Keratinocyte (primary cell): ENCODE results near the gene SYNGR1. TPM values are rescaled to one million over a fixed set of nuclear protein-coding genes. Genes with fewer than 3 reads are reported as not detected.

Experiments
- DNase-seq: peaks from one replicate; pipeline ENCODE4 v3.0.0-alpha.2; 2011; ENCODE audit warnings: low read depth, missing footprints, low spot score
- FAIRE-seq: peaks from 2 replicates; lab custom pipeline; 2011; peaks lifted over from hg19 to GRCh38; lab: Jason Lieb, UNC
- H2AFZ ChIP-seq: 2 replicates; pipeline ENCODE4 v1.6.0; 2012; ENCODE audit warnings: low read length, control low read depth, inconsistent platforms; ENCODE audit not compliant: control insufficient read depth
- H3K27ac ChIP-seq: 2 replicates; pipeline ENCODE4 v1.5.1; 2011; ENCODE audit warnings: low read length; ENCODE audit not compliant: control insufficient read depth, insufficient read depth
- H3K27me3 ChIP-seq: 3 replicates; pipeline ENCODE4 v1.6.0; 2011; ENCODE audit warnings: low read length; ENCODE audit not compliant: control insufficient read depth, insufficient read depth; ENCODE audit errors: extremely low read depth
- H3K36me3 ChIP-seq, 2 experiments: 2 replicates in 1 of 2; 3 replicates in 1 of 2; pipeline ENCODE4 v1.5.1; 2011; ENCODE audit warnings: low read length in 2 of 2, mild to moderate bottlenecking in 1 of 2; ENCODE audit not compliant: control insufficient read depth in 2 of 2, insufficient read depth in 2 of 2; ENCODE audit errors: extremely low read depth in 1 of 2
- H3K4me1 ChIP-seq: 3 replicates; pipeline ENCODE4 v1.5.1; 2011; ENCODE audit warnings: low read length; ENCODE audit not compliant: control insufficient read depth, insufficient read depth; ENCODE audit errors: extremely low read depth
- H3K4me2 ChIP-seq: 3 replicates; pipeline ENCODE4 v1.6.0; 2011; ENCODE audit warnings: low read depth, low read length; ENCODE audit not compliant: control insufficient read depth, insufficient read depth; ENCODE audit errors: extremely low read depth
- H3K4me3 ChIP-seq, 3 experiments: fragments of 200-600 bp in 1 of 3; sonication (generic) in 1 of 3; 2 replicates in 2 of 3; 3 replicates in 1 of 3; pipeline ENCODE4 v1.5.1; 2011 to 2016; ENCODE audit warnings: low read length in 3 of 3, mild to moderate bottlenecking in 3 of 3, control low read depth in 2 of 3, inconsistent platforms in 1 of 3, low read depth in 1 of 3, mixed read lengths in 1 of 3, mixed run types in 1 of 3, moderate library complexity in 1 of 3; ENCODE audit not compliant: control insufficient read depth in 2 of 3, insufficient read depth in 2 of 3; ENCODE audit errors: extremely low read depth in 1 of 3
- H3K79me2 ChIP-seq: 2 replicates; pipeline ENCODE4 v1.6.0; 2012; ENCODE audit warnings: low read length; ENCODE audit not compliant: control insufficient read depth, insufficient read depth
- H3K9ac ChIP-seq: 3 replicates; pipeline ENCODE4 v1.6.0; 2011; ENCODE audit warnings: low read length; ENCODE audit not compliant: control insufficient read depth, insufficient read depth; ENCODE audit errors: extremely low read depth
- H3K9me1 ChIP-seq: 3 replicates; pipeline ENCODE4 v1.6.0; 2011; ENCODE audit warnings: low read length; ENCODE audit not compliant: control insufficient read depth, insufficient read depth; ENCODE audit errors: extremely low read depth
- H3K9me3 ChIP-seq: 2 replicates; pipeline ENCODE4 v1.5.1; 2012; ENCODE audit warnings: low read depth, low read length; ENCODE audit not compliant: control insufficient read depth
- H4K20me1 ChIP-seq: 3 replicates; pipeline ENCODE4 v1.6.0; 2011; ENCODE audit warnings: low read length; ENCODE audit not compliant: control insufficient read depth, insufficient read depth; ENCODE audit errors: extremely low read depth
- EZH2 ChIP-seq: IDR thresholded peaks from one replicate; pipeline ENCODE4 v1.6.1; 2012; ENCODE audit warnings: inconsistent platforms, mild to moderate bottlenecking, low read length, moderate library complexity
- dilution Hi-C: fragments of 300-500 bp; cut with MboI; formaldehyde crosslinking; loops from one replicate; pipeline ENCODE4 v1.7.0; 2020; ENCODE audit warnings: low sequenced_read_pairs; ENCODE audit not compliant: extremely low pct_ligation_motif_present
- polyA plus RNA-seq, 5 experiments: library from polyadenylated mRNA; depleted of rRNA in 3 of 5; stranded (reverse) in 3 of 5; stranded (forward) in 1 of 5; unstranded in 1 of 5; fragments of >200 nt; gene quantifications; 1 replicate in 1 of 5; 2 replicates in 3 of 5; 3 replicates in 1 of 5; pipeline versions ENCODE4 v1.2.1 to v1.2.3, GENCODE V29; 2011 to 2012; ENCODE audit warnings: missing spikeins in 2 of 5, low read depth in 1 of 5, low replicate concordance in 1 of 5
- TF ChIP-seq, protein P1 (sequence below), 3 experiments: IDR thresholded peaks in 1 of 3; conservative IDR thresholded peaks in 1 of 3; optimal IDR thresholded peaks in 1 of 3; 2 replicates in 2 of 3; 3 replicates in 1 of 3; pipeline versions ENCODE3 to v1.5.1; 2011; ENCODE audit warnings: low read length in 3 of 3, mild to moderate bottlenecking in 3 of 3, moderate library complexity in 2 of 3, control low read depth in 1 of 3, inconsistent platforms in 1 of 3; ENCODE audit not compliant: insufficient read depth in 2 of 3; ENCODE audit errors: extremely low read depth in 1 of 3

The SYNGR1 gene
- polyA plus RNA-seq, 1 donor (not counting 4 experiments of a cell fraction or from before 2014, with no cell fraction given) = 0.63 TPM

- H3K27ac ChIP-seq = no peak overlapping the region
Observed at GRCh38 chr22:39350757-39351688, 1.2 kb downstream of the SYNGR1 start.

GRCh38 chr22:39351689-39352214, 2.0 kb downstream of the SYNGR1 start:
- Histone ChIP-seq H3K9me1 (no peaks in the 10 kb centered on the region), H3K79me2 (no peaks in the 10 kb centered on the region), H4K20me1 (peaks cover 4% of the 10 kb centered on the region), H3K9me3 (no peaks in the 10 kb centered on the region), H3K4me3 (no peak overlapping the region), H3K27me3 (peaks cover 6% of the 10 kb centered on the region), H2AFZ (no peak overlapping the region), H3K4me1 (peaks cover 29% of the 10 kb centered on the region), H3K4me2 (peak overlapping the region; percentile 2), H3K9ac (no peak overlapping the region), H3K27ac (no peak overlapping the region), H3K36me3 (no peaks in the 10 kb centered on the region)
- TF ChIP-seq, protein P1, sequence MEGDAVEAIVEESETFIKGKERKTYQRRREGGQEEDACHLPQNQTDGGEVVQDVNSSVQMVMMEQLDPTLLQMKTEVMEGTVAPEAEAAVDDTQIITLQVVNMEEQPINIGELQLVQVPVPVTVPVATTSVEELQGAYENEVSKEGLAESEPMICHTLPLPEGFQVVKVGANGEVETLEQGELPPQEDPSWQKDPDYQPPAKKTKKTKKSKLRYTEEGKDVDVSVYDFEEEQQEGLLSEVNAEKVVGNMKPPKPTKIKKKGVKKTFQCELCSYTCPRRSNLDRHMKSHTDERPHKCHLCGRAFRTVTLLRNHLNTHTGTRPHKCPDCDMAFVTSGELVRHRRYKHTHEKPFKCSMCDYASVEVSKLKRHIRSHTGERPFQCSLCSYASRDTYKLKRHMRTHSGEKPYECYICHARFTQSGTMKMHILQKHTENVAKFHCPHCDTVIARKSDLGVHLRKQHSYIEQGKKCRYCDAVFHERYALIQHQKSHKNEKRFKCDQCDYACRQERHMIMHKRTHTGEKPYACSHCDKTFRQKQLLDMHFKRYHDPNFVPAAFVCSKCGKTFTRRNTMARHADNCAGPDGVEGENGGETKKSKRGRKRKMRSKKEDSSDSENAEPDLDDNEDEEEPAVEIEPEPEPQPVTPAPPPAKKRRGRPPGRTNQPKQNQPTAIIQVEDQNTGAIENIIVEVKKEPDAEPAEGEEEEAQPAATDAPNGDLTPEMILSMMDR (optimal IDR thresholded peaks at IDR 0.05 in 1 of 3, IDR thresholded peaks at IDR 0.05 in 1 of 3, conservative IDR thresholded peaks at IDR 0.05 in 1 of 3; ENCODE audit: extremely low read depth in 1 of 3, insufficient read depth in 2 of 3, low read length in 3 of 3) = no peak
- no peak for TF ChIP-seq EZH2
- DNase-seq (no peak), FAIRE-seq (peak; percentile 61)
- dilution Hi-C loops = no loop called here

More at GRCh38 chr22:39350757-39351688, 1.2 kb downstream of the SYNGR1 start:
- FAIRE-seq = peak; percentile 32
- Histone ChIP-seq H3K9me3 (no peaks in the 10 kb centered on the region), H2AFZ (no peak overlapping the region), H3K9me1 (no peaks in the 10 kb centered on the region), H3K4me2 (peak overlapping the region; percentile 16), H3K9ac (no peak overlapping the region), H3K27me3 (peaks cover 6% of the 10 kb centered on the region), H3K4me1 (peaks cover 25% of the 10 kb centered on the region), H4K20me1 (peaks cover 4% of the 10 kb centered on the region), H3K36me3 (no peaks in the 10 kb centered on the region), H3K4me3 (no peak overlapping the region), H3K79me2 (no peaks in the 10 kb centered on the region)
- dilution Hi-C loops = no loop called here
- TF ChIP-seq, protein P1 (optimal IDR thresholded peaks at IDR 0.05 in 1 of 3, IDR thresholded peaks at IDR 0.05 in 1 of 3, conservative IDR thresholded peaks at IDR 0.05 in 1 of 3; ENCODE audit: extremely low read depth in 1 of 3, insufficient read depth in 2 of 3, low read length in 3 of 3) = no peak
- peak; percentile 62 for TF ChIP-seq EZH2
- DNase-seq = no peak
